ENCODE measurements around the gene ARSI. TPM values are rescaled to one million over a fixed set of nuclear protein-coding genes. Genes with fewer than 3 reads are reported as not detected.
A peak's percentile ranks its signal among the peaks of the same experiment; 100 is the strongest.

Gene ARSI
- polyA plus RNA-seq, 2 of the 4 experiments (the other 2 are of a cell fraction), result 2.9 to 22.0 TPM

DNA sequence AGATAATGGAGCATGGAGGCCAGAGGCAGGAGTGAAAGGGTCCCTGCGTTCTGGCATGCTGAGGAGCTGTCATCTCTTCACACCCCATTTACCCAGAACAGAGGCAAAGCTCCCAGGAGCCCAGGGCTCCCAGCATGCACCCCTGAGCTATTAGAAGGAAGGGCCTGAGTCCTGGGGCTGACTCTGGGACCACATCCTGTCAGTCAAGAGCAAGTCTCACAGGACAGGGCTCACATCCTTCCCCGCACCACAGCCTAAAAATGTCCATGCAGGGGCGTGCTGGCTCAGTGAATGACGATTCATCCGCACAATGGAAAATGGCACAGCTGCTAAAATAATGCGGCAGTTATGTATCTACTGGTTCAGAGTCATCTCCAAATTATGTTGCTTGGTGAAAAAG lies 44.6 kb downstream of the ARSI start:
- Histone ChIP-seq H3K4me3 (no peak overlapping the region), H3K27ac (no peak overlapping the region), H3K4me1 (peaks cover 24% of the 10 kb centered on the region), H3K9me3 (no peaks in the 10 kb centered on the region), H3K4me2 (no peak overlapping the region)
- ChIA-PET POLR2A (no interaction called here), CTCF (interaction anchor here (1.5 kb wide), 1 partner anchor 128 kb away, joined by 4 read pairs; no protein-coding TSS in a partner anchor)
- DNase-seq (ENCODE audit: low read depth in 1 of 2, low spot score in 1 of 2), result no peak
- no peak for ATAC-seq
- TF ChIP-seq NR3C1 (IDR thresholded peaks at IDR 0.05) (no peak), ZC3H11A (IDR thresholded peaks at IDR 0.05) (no peak), POLR2AphosphoS2 (conservative IDR thresholded peaks at IDR 0.05; ENCODE audit: low read length) (no peak), SREBF2 (IDR thresholded peaks at IDR 0.05) (no peak), RFX5 (IDR thresholded peaks at IDR 0.05) (no peak), CEBPB (IDR thresholded peaks at IDR 0.05) (no peak), SMC3 (IDR thresholded peaks at IDR 0.05) (no peak), HMGXB4 (CRISPR knock-in tag; IDR thresholded peaks at IDR 0.05; ENCODE audit: borderline replicate concordance) (no peak), KDM1A (IDR thresholded peaks at IDR 0.05; ENCODE audit: low read depth) (no peak), ZSCAN20 (CRISPR knock-in tag; IDR thresholded peaks at IDR 0.05) (no peak), HOXB5 (CRISPR knock-in tag; IDR thresholded peaks at IDR 0.05) (no peak), MAZ (IDR thresholded peaks at IDR 0.05; ENCODE audit: borderline replicate concordance, low read depth, low read length) (no peak), ESRRA (IDR thresholded peaks at IDR 0.05; ENCODE audit: borderline replicate concordance, low read length) (no peak), ATOH8 (CRISPR knock-in tag; IDR thresholded peaks at IDR 0.05; ENCODE audit: low read depth) (no peak), GATA3 (IDR thresholded peaks at IDR 0.05; ENCODE audit: borderline replicate concordance) (no peak), FOSB (CRISPR knock-in tag; IDR thresholded peaks at IDR 0.05) (no peak)
- TF ChIP-seq, protein P1, sequence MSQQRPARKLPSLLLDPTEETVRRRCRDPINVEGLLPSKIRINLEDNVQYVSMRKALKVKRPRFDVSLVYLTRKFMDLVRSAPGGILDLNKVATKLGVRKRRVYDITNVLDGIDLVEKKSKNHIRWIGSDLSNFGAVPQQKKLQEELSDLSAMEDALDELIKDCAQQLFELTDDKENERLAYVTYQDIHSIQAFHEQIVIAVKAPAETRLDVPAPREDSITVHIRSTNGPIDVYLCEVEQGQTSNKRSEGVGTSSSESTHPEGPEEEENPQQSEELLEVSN (IDR thresholded peaks at IDR 0.05; ENCODE audit: borderline replicate concordance, low read depth), result no peak
- 97% methylated on average over 5 of the region's 6 CpGs for WGBS (ENCODE audit: missing lambda C conversion rate)
- FAIRE-seq, result no peak

GRCh38 chr5:150257424-150257823 lies 45.3 kb downstream of the ARSI start:
- ChIA-PET CTCF (interaction anchor here (1.3 to 1.5 kb wide), 2 partner anchors 121 to 128 kb away, joined by 4 to 5 read pairs; no protein-coding TSS in a partner anchor), POLR2A (no interaction called here)
- ATAC-seq, result no peak
- Histone ChIP-seq H3K9me3 (no peaks in the 10 kb centered on the region), H3K4me1 (peaks cover 17% of the 10 kb centered on the region), H3K27ac (no peak overlapping the region), H3K4me3 (no peak overlapping the region), H3K4me2 (no peak overlapping the region)
- 78% methylated on average over 10 of the region's 11 CpGs for WGBS (ENCODE audit: missing lambda C conversion rate)
- no peak for DNase-seq (ENCODE audit: low read depth in 1 of 2, low spot score in 1 of 2)
- TF ChIP-seq, protein P2, sequence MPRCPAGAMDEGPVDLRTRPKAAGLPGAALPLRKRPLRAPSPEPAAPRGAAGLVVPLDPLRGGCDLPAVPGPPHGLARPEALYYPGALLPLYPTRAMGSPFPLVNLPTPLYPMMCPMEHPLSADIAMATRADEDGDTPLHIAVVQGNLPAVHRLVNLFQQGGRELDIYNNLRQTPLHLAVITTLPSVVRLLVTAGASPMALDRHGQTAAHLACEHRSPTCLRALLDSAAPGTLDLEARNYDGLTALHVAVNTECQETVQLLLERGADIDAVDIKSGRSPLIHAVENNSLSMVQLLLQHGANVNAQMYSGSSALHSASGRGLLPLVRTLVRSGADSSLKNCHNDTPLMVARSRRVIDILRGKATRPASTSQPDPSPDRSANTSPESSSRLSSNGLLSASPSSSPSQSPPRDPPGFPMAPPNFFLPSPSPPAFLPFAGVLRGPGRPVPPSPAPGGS (IDR thresholded peaks at IDR 0.05), result no peak
- no peak for TF ChIP-seq RNF2 (IDR thresholded peaks at IDR 0.05; ENCODE audit: borderline replicate concordance, low read depth)
- FAIRE-seq, result no peak

DNA sequence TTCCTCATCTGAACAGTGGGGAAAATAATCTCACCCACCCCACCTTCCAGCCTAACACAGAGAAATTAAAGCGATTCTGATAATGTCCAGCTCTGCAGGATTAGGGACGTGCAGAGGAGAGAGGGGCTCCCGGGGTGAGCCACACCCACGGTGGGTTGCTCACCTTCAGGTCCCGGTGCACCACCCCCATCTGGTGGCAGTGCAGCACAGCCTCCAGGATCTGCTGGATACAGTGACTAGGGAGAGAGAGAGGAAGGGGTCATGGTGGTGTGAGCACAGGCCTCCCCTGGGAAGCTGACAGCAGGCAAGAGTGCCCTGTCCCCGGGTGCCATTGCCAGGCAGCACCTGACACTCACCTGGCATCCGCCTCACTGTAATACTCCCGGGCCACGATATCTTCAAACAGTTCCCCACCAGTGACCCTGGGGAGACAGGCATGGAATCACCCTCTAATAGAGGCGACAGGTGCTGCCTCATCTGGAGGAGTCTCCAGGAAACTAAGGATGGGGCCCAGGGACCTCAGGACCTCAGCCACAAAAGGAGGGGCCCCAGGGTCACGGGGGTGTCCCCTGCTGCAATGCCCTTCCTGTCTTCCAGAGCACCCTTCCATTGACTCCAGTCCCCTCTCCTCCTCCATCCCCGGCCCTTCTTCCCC lies 46.2 kb downstream of the ARSI start:
- Histone ChIP-seq H3K27ac (no peak overlapping the region), H3K9me3 (no peaks in the 10 kb centered on the region), H3K4me1 (peaks cover 8% of the 10 kb centered on the region), H3K4me3 (no peak overlapping the region), H3K4me2 (no peak overlapping the region)
- 73% methylated on average over 11 of the region's 12 CpGs for WGBS (ENCODE audit: missing lambda C conversion rate)
- CTCF ChIA-PET, result interaction anchor here (1.3 to 1.9 kb wide), 3 partner anchors 17 to 120 kb away, joined by 3 to 5 read pairs (median 4); no protein-coding TSS in a partner anchor
- TF ChIP-seq RAD21 (conservative IDR thresholded peaks at IDR 0.05 in 1 of 2, IDR thresholded peaks at IDR 0.05 in 1 of 2) (peak in 1 of 2 experiments; percentile 36; a peak in 2 of 5 replicates), HOXA7 (CRISPR knock-in tag; IDR thresholded peaks at IDR 0.05) (no peak)
- DNase-seq (ENCODE audit: low read depth in 1 of 2, low spot score in 1 of 2), result peak in 1 of 2 experiments; percentile 32
- POLR2A ChIA-PET, result no interaction called here
- no peak for FAIRE-seq
- peak; percentile 51 to 75; a peak in 4 of 6 replicates for ATAC-seq
